Measurements from ENCODE around the gene KCND3.

Gene KCND3

GRCh38 chr1:111734426-111734825 is 255.0 kb downstream of the KCND3 start (continued):
- TF ChIP-seq, protein P1, sequence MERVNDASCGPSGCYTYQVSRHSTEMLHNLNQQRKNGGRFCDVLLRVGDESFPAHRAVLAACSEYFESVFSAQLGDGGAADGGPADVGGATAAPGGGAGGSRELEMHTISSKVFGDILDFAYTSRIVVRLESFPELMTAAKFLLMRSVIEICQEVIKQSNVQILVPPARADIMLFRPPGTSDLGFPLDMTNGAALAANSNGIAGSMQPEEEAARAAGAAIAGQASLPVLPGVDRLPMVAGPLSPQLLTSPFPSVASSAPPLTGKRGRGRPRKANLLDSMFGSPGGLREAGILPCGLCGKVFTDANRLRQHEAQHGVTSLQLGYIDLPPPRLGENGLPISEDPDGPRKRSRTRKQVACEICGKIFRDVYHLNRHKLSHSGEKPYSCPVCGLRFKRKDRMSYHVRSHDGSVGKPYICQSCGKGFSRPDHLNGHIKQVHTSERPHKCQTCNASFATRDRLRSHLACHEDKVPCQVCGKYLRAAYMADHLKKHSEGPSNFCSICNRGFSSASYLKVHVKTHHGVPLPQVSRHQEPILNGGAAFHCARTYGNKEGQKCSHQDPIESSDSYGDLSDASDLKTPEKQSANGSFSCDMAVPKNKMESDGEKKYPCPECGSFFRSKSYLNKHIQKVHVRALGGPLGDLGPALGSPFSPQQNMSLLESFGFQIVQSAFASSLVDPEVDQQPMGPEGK (CRISPR knock-in tag; IDR thresholded peaks at IDR 0.05; ENCODE audit: borderline replicate concordance) = no peak

DNA sequence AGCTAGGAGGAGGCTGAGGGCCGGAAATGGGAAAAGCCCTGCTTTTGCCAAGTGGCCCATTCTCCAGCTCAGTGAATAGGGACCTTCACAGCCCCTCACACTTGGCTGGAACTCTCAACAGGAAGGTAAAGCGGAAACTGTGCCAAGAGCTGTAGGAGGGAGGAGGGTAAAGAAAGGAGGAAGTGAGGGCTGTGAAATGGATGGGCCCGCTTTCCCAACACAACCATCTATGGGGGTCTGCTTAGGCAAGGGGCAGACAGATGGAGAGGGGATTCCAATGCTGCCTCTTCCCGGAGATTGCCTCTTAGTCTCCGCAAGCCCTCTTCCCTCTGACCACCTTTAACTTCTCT is 255.5 kb downstream of the KCND3 start:
- TF ChIP-seq RARB (CRISPR knock-in tag; IDR thresholded peaks at IDR 0.05) = no peak
- no peak for TF ChIP-seq TCF4 (CRISPR knock-in tag; IDR thresholded peaks at IDR 0.05; ENCODE audit: borderline replicate concordance)
- TF ChIP-seq ZC3H10 (CRISPR knock-in tag; IDR thresholded peaks at IDR 0.05) = no peak
- TF ChIP-seq PPARA (CRISPR knock-in tag; IDR thresholded peaks at IDR 0.05; ENCODE audit: borderline replicate concordance) = no peak
- TF ChIP-seq CSRNP3 (CRISPR knock-in tag; IDR thresholded peaks at IDR 0.05) = no peak
- no peak for TF ChIP-seq GLIS3 (CRISPR knock-in tag; IDR thresholded peaks at IDR 0.05)
- no peak for TF ChIP-seq ZNF70 (CRISPR knock-in tag; IDR thresholded peaks at IDR 0.05)
- no peak for TF ChIP-seq TOX (CRISPR knock-in tag; IDR thresholded peaks at IDR 0.05; ENCODE audit: borderline replicate concordance)
- TF ChIP-seq BACH2 (CRISPR knock-in tag; IDR thresholded peaks at IDR 0.05; ENCODE audit: borderline replicate concordance) = no peak
- TF ChIP-seq, protein P2, sequence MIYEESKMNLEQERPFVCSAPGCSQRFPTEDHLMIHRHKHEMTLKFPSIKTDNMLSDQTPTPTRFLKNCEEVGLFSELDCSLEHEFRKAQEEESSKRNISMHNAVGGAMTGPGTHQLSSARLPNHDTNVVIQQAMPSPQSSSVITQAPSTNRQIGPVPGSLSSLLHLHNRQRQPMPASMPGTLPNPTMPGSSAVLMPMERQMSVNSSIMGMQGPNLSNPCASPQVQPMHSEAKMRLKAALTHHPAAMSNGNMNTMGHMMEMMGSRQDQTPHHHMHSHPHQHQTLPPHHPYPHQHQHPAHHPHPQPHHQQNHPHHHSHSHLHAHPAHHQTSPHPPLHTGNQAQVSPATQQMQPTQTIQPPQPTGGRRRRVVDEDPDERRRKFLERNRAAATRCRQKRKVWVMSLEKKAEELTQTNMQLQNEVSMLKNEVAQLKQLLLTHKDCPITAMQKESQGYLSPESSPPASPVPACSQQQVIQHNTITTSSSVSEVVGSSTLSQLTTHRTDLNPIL (CRISPR knock-in tag; IDR thresholded peaks at IDR 0.05; ENCODE audit: low read depth) = no peak
- TF ChIP-seq ISL1 (CRISPR knock-in tag; IDR thresholded peaks at IDR 0.05) = no peak
- TF ChIP-seq OSR1 (CRISPR knock-in tag; IDR thresholded peaks at IDR 0.05) = no peak
- no peak for TF ChIP-seq POU6F1 (CRISPR knock-in tag; IDR thresholded peaks at IDR 0.05; ENCODE audit: borderline replicate concordance, low read depth)
- TF ChIP-seq TSHZ2 (CRISPR knock-in tag; IDR thresholded peaks at IDR 0.05) = no peak
- no peak for TF ChIP-seq ZFP30 (CRISPR knock-in tag; IDR thresholded peaks at IDR 0.05)
- TF ChIP-seq ARNTL (CRISPR knock-in tag; IDR thresholded peaks at IDR 0.05; ENCODE audit: borderline replicate concordance, low read depth) = no peak
- no peak for TF ChIP-seq SNAI2 (CRISPR knock-in tag; IDR thresholded peaks at IDR 0.05)
- TF ChIP-seq, protein P1 (CRISPR knock-in tag; IDR thresholded peaks at IDR 0.05; ENCODE audit: borderline replicate concordance) = no peak
- ATAC-seq = no peak

DNA sequence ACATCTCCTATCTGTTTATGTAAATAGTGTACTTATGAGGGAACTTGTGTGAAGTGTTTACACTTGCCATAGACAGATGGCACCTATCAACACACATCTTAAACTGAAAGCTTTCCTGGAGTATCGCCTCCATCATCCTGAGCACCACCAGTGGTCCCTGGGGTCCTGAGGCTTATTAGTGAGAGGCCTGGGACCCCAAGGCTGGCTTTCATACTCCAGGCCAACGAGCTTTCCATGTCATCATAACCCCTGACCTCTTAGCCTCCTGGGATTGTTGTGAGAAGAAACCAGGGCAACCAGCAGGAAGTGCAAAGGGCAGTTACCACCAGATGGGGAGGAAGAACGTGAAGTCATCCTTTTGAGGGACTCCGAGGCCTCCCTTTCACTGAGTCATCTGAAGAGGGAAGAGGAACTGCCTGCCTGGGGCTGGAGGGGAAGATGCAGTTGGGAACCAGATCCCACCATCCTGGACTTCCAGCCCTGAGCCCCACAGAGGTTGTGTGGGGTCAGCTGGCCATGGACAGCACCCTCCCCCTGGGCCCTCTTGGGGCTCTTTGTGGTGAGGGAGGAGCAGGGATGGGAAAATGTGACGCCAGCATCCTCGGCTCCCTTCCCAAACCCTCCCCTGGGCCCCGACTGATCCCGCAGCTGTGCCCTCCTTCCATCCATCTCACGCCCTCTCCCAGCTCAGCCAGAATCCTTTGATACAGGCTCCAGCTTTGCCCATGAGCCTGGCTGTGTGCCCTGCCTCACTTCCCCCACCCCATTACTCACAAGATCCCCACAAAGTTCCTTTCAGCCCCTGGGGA is 256.1 kb downstream of the KCND3 start:
- ATAC-seq = no peak
- TF ChIP-seq ZNF70 (CRISPR knock-in tag; IDR thresholded peaks at IDR 0.05) = no peak

All from SK-N-SH treated with all-trans-retinoic acid at 6 μM for 48 hours (cell line).